Measurements from ENCODE around the gene CA14. TPM values are rescaled to one million over a fixed set of nuclear protein-coding genes. Genes with fewer than 3 reads are reported as not detected.
A peak's percentile ranks its signal among the peaks of the same experiment; 100 is the strongest.
"Not testable (repeated sequence)": the region's sequence is repeated elsewhere in the genome, so short reads cannot be mapped to it uniquely, and the experiment has no call there.

Gene CA14
- 1.3 TPM for polyA plus RNA-seq (2013)

GRCh38 chr1:150257624-150258585, at the start of gene CA14:
TSS of gene CA14 (plus strand) at chr1:150257774. CDS start at chr1:150258129, 355 bp downstream.
- no peak within 1 kb of the TSS for H3K4me3 ChIP-seq (ENCODE audit: control insufficient read depth in 1 of 7, extremely low read depth in 1 of 7, insufficient read depth in 4 of 7, low read depth in 2 of 7, low read length in 6 of 7)
- H3K27me3 ChIP-seq (replicated peaks in 2 of 5; ENCODE audit: control insufficient read depth in 4 of 5, insufficient read depth in 5 of 5, low read length in 4 of 5) = peaks cover 5 to 44% (median 25%) of the 10 kb centered on the region in 5 experiments
- DNase-seq = peak in 1 of 3 donors; percentile 7
- no peak within 1 kb of the TSS for H3K27ac ChIP-seq (ENCODE audit: insufficient read depth in 1 of 2, low read depth in 1 of 2, low read length in 2 of 2, poor library complexity in 1 of 2, severe bottlenecking in 2 of 2)
- CTCF ChIA-PET = interaction anchor here (0.6 to 13.8 kb wide), 8 partner anchors 8 to 172 kb away, joined by 3 to 246 read pairs (median 4); partner anchors contain the start of genes APH1A, C1orf54 and CIART
- H3K36me3 ChIP-seq (ENCODE audit: control insufficient read depth in 4 of 4, insufficient read depth in 4 of 4, low read length in 3 of 4) = no peaks in the 10 kb centered on the region
- 61% methylated on average over 7 of the region's 13 CpGs for WGBS (ENCODE audit: insufficient coverage)
- peaks cover 4 to 21% (median 11%) of the 10 kb centered on the region in 4 experiments for H3K4me1 ChIP-seq (ENCODE audit: control extremely low read depth in 1 of 4, control insufficient read depth in 4 of 4, insufficient read depth in 4 of 4, low read length in 3 of 4)
- H3K9me3 ChIP-seq (ENCODE audit: control extremely low read depth in 1 of 5, control insufficient read depth in 4 of 5, insufficient read depth in 2 of 5, low read depth in 1 of 5, low read length in 4 of 5) = no peaks in the 10 kb centered on the region
- POLR2A ChIA-PET = interaction anchor here (0.8 kb wide), 1 partner anchor 23 kb away, joined by 3 read pairs; no protein-coding TSS in a partner anchor

GRCh38 chr1:150208460-150208859, 49.1 kb upstream of the CA14 start:
- 100% methylated on average over 3 of the region's 6 CpGs for WGBS (ENCODE audit: insufficient coverage)
- H3K4me3 ChIP-seq (ENCODE audit: control insufficient read depth in 1 of 7, extremely low read depth in 1 of 7, insufficient read depth in 4 of 7, low read depth in 2 of 7, low read length in 6 of 7); H3K9me3 ChIP-seq (ENCODE audit: control extremely low read depth in 1 of 5, control insufficient read depth in 4 of 5, insufficient read depth in 2 of 5, low read depth in 1 of 5, low read length in 4 of 5); H3K4me1 ChIP-seq (ENCODE audit: control extremely low read depth in 1 of 4, control insufficient read depth in 4 of 4, insufficient read depth in 4 of 4, low read length in 3 of 4); H3K36me3 ChIP-seq (ENCODE audit: control insufficient read depth in 4 of 4, insufficient read depth in 4 of 4, low read length in 3 of 4); POLR2A ChIA-PET; CTCF ChIA-PET; DNase-seq; H3K27me3 ChIP-seq (replicated peaks in 2 of 5; ENCODE audit: control insufficient read depth in 4 of 5, insufficient read depth in 5 of 5, low read length in 4 of 5); H3K27ac ChIP-seq (ENCODE audit: insufficient read depth in 1 of 2, low read depth in 1 of 2, low read length in 2 of 2, poor library complexity in 1 of 2, severe bottlenecking in 2 of 2): not testable (repeated sequence)

- H3K27ac ChIP-seq (ENCODE audit: insufficient read depth in 1 of 2, low read depth in 1 of 2, low read length in 2 of 2, poor library complexity in 1 of 2, severe bottlenecking in 2 of 2) = no peak overlapping the region
- peaks cover 7 to 13% (median 8%) of the 10 kb centered on the region in 4 experiments for H3K4me1 ChIP-seq (ENCODE audit: control extremely low read depth in 1 of 4, control insufficient read depth in 4 of 4, insufficient read depth in 4 of 4, low read length in 3 of 4)
- POLR2A ChIA-PET = no interaction called here
- no peak for DNase-seq
- H3K27me3 ChIP-seq (replicated peaks in 2 of 5; ENCODE audit: control insufficient read depth in 4 of 5, insufficient read depth in 5 of 5, low read length in 4 of 5) = no peaks in the 10 kb centered on the region
- H3K9me3 ChIP-seq (ENCODE audit: control extremely low read depth in 1 of 5, control insufficient read depth in 4 of 5, insufficient read depth in 2 of 5, low read depth in 1 of 5, low read length in 4 of 5) = no peaks in the 10 kb centered on the region
- CTCF ChIA-PET = interaction anchor here (0.8 to 1.2 kb wide), 3 partner anchors 15 to 137 kb away, joined by 3 to 4 read pairs (median 3); no protein-coding TSS in a partner anchor
- 100% methylated on average over 2 of the region's 4 CpGs for WGBS (ENCODE audit: insufficient coverage)
- H3K4me3 ChIP-seq (ENCODE audit: control insufficient read depth in 1 of 7, extremely low read depth in 1 of 7, insufficient read depth in 4 of 7, low read depth in 2 of 7, low read length in 6 of 7) = no peak overlapping the region
- H3K36me3 ChIP-seq (ENCODE audit: control insufficient read depth in 4 of 4, insufficient read depth in 4 of 4, low read length in 3 of 4) = no peaks in the 10 kb centered on the region
Measured at GRCh38 chr1:150210091-150210490, 47.5 kb upstream of the CA14 start.

GRCh38 chr1:150210706-150211105, 46.9 kb upstream of the CA14 start:
- Histone ChIP-seq H3K36me3 (ENCODE audit: control insufficient read depth in 4 of 4, insufficient read depth in 4 of 4, low read length in 3 of 4) (no peaks in the 10 kb centered on the region), H3K27ac (ENCODE audit: insufficient read depth in 1 of 2, low read depth in 1 of 2, low read length in 2 of 2, poor library complexity in 1 of 2, severe bottlenecking in 2 of 2) (no peak overlapping the region), H3K4me1 (ENCODE audit: control extremely low read depth in 1 of 4, control insufficient read depth in 4 of 4, insufficient read depth in 4 of 4, low read length in 3 of 4) (peaks cover 7 to 13% (median 8%) of the 10 kb centered on the region in 4 experiments), H3K9me3 (ENCODE audit: control extremely low read depth in 1 of 5, control insufficient read depth in 4 of 5, insufficient read depth in 2 of 5, low read depth in 1 of 5, low read length in 4 of 5) (no peaks in the 10 kb centered on the region), H3K27me3 (replicated peaks in 2 of 5; ENCODE audit: control insufficient read depth in 4 of 5, insufficient read depth in 5 of 5, low read length in 4 of 5) (no peaks in the 10 kb centered on the region), H3K4me3 (ENCODE audit: control insufficient read depth in 1 of 7, extremely low read depth in 1 of 7, insufficient read depth in 4 of 7, low read depth in 2 of 7, low read length in 6 of 7) (no peak overlapping the region)
- no CpG with 5 or more reads among the region's 4 CpGs for WGBS (ENCODE audit: insufficient coverage)
- DNase-seq = no peak
- POLR2A ChIA-PET = no interaction called here
- CTCF ChIA-PET = interaction anchor here (0.8 to 1.2 kb wide), 3 partner anchors 14 to 137 kb away, joined by 3 to 4 read pairs (median 3); no protein-coding TSS in a partner anchor

GRCh38 chr1:150212070-150212469, 45.5 kb upstream of the CA14 start:
- WGBS (ENCODE audit: insufficient coverage) = 100% methylated on average over 5 of the region's 9 CpGs
- ChIA-PET CTCF (no interaction called here), POLR2A (no interaction called here)
- H3K36me3 ChIP-seq (ENCODE audit: control insufficient read depth in 4 of 4, insufficient read depth in 4 of 4, low read length in 3 of 4) = no peaks in the 10 kb centered on the region
- no peak overlapping the region for H3K27ac ChIP-seq (ENCODE audit: insufficient read depth in 1 of 2, low read depth in 1 of 2, low read length in 2 of 2, poor library complexity in 1 of 2, severe bottlenecking in 2 of 2)
- H3K4me1 ChIP-seq (ENCODE audit: control extremely low read depth in 1 of 4, control insufficient read depth in 4 of 4, insufficient read depth in 4 of 4, low read length in 3 of 4) = peaks cover 7 to 13% (median 8%) of the 10 kb centered on the region in 4 experiments
- H3K4me3 ChIP-seq (ENCODE audit: control insufficient read depth in 1 of 7, extremely low read depth in 1 of 7, insufficient read depth in 4 of 7, low read depth in 2 of 7, low read length in 6 of 7) = no peak overlapping the region
- no peaks in the 10 kb centered on the region for H3K9me3 ChIP-seq (ENCODE audit: control extremely low read depth in 1 of 5, control insufficient read depth in 4 of 5, insufficient read depth in 2 of 5, low read depth in 1 of 5, low read length in 4 of 5)
- no peak for DNase-seq
- no peaks in the 10 kb centered on the region for H3K27me3 ChIP-seq (replicated peaks in 2 of 5; ENCODE audit: control insufficient read depth in 4 of 5, insufficient read depth in 5 of 5, low read length in 4 of 5)

GRCh38 chr1:150213170-150214098, 44.1 kb upstream of the CA14 start:
- CTCF ChIA-PET = interaction anchor here (0.9 to 1.0 kb wide), 3 partner anchors 9 to 26 kb away, joined by 3 read pairs; no protein-coding TSS in a partner anchor
- Histone ChIP-seq H3K9me3 (ENCODE audit: control extremely low read depth in 1 of 5, control insufficient read depth in 4 of 5, insufficient read depth in 2 of 5, low read depth in 1 of 5, low read length in 4 of 5) (no peaks in the 10 kb centered on the region), H3K27ac (ENCODE audit: insufficient read depth in 1 of 2, low read depth in 1 of 2, low read length in 2 of 2, poor library complexity in 1 of 2, severe bottlenecking in 2 of 2) (peak overlapping the region in 1 of 2 experiments; percentile 84), H3K4me3 (ENCODE audit: control insufficient read depth in 1 of 7, extremely low read depth in 1 of 7, insufficient read depth in 4 of 7, low read depth in 2 of 7, low read length in 6 of 7) (peak overlapping the region in 6 of 7 experiments; percentile 62 to 91 (median 73)), H3K36me3 (ENCODE audit: control insufficient read depth in 4 of 4, insufficient read depth in 4 of 4, low read length in 3 of 4) (peaks cover 0 to 3% (median 0%) of the 10 kb centered on the region in 4 experiments), H3K4me1 (ENCODE audit: control extremely low read depth in 1 of 4, control insufficient read depth in 4 of 4, insufficient read depth in 4 of 4, low read length in 3 of 4) (peaks cover 7 to 13% (median 8%) of the 10 kb centered on the region in 4 experiments), H3K27me3 (replicated peaks in 2 of 5; ENCODE audit: control insufficient read depth in 4 of 5, insufficient read depth in 5 of 5, low read length in 4 of 5) (no peaks in the 10 kb centered on the region)
- peak; percentile 94 to 97 (median 96) for DNase-seq
- POLR2A ChIA-PET = interaction anchor here (0.5 kb wide), 1 partner anchor 127 kb away, joined by 3 read pairs; no protein-coding TSS in a partner anchor
- 23% methylated on average over 28 of the region's 38 CpGs for WGBS (ENCODE audit: insufficient coverage)
